ENCODE data around the gene SKP2.
"Not testable (repeated sequence)": the region's sequence is repeated elsewhere in the genome, so short reads cannot be mapped to it uniquely, and the experiment has no call there.

The SKP2 gene

DNA sequence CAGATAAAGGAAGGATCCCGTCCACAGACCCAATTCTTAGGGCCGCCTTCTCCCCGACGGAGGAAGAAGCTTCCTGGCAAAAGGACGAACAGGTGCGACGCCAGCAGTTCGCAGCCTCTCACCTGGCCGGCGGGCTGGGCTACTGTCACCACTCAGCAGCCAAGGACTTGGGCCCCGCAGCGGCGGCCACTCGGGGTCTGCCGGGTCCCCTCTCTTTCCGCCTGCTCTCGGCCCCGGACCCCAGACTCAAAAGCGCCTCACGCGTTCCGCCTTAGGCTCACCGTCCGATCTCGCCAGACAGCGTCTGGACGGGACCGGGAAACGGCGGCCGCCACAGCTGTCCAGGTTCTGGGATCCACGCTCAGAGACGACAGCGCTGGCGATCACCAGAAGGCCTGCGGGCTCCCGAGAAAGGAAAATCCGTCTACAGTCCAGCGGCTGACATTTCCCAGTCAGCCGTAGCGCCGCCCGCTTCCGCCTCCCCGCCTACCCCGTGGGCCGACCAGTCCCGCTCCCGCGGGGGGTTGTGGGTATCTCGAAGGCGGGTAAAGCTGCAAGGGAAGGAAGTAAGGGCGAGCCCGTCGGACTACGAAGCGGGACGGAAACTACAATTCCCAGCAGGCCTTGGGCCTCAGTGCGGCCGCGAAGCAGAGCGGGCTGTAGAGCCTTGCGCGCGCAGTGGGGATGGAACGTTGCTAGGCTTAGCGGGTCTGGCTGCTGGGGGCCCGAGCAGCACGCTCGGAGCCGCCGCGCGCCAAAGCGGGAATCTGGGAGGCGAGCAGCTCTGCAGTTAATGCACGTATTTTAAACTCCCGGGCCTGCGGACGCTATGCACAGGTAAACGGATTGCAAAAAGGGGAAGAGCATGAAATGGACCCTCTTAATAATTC lies at the start of gene SKP2, which contains the start of gene LMBRD2:
TSS of gene SKP2 (plus strand) at position 678 of the 890 bp plus-strand sequence. CDS start at position 830, 152 bp downstream.
TSS of gene LMBRD2 (minus strand) at position 454 of the 890 bp plus-strand sequence. CDS start 8,538 bp downstream, outside the sequence.
- DNase-seq = peak; percentile 100

DNA sequence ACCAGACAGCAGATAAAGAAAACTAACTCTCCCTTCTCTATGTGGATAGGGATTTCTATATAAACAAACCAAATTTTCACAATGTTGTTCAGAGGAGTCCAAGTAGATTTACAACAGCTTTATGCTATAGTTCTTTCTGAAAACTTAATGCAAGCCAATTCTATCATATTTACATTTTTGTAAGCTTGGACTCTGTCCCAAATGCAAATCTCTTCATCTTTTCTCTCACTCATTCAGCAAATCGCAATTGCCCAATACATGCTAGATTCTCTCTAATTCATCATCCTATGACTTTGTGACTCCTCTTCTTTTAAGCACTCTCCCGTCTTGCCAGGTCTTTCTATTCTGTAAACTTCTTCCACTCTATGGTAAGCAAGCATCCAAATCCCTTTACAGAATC lies 46.1 kb upstream of the SKP2 start:
- DNase-seq = no peak

DNA sequence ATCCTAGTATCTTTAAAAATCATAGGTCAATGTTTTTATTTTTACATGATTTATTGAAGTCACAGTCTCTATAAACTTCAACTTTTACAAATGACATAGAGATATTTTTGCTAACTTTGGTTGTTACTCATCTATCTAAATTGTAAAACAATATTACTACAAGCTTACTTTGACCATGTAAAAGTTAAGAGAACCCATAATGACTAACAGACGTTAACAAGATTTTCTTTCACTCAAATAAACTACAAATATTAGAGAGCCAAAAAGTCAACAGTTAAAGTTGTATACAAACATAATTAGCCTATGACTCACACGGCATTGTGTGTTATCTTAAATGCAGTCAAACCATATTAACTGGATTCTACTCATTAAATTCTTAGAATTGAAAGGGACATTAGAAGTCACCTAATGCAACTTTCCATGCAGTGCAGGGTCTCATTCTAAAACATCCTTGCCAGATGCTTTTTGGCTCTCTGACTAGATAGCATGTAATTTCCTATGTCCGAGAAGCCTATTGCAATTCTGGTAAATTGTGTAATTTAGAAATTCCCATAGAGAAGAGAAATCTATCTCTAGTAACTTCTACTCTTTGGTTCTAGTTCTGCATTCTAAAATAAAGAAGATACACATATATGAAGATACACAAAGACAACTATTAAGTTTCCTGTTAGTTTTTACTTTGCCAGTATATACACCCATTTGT lies 43.0 kb upstream of the SKP2 start:
- DNase-seq = no peak

DNA sequence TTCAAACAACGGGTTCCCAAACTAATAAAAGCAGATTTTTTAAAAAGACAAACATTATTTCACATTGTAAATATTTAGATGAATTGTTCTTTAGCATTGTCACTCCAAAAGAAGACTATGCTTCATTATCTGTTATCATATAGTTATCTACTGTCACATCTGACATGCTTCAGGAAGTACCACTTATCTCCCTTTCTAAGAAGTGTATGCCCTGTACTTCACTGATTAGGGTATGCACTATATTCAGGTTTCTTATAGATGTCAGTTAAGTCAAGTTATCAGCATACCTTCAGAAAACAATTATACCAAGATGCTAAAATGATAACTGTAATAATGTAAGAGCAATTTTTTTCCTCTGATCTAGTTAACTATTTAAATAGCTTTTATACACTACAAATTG lies 40.7 kb upstream of the SKP2 start:
- DNase-seq = no peak

DNA sequence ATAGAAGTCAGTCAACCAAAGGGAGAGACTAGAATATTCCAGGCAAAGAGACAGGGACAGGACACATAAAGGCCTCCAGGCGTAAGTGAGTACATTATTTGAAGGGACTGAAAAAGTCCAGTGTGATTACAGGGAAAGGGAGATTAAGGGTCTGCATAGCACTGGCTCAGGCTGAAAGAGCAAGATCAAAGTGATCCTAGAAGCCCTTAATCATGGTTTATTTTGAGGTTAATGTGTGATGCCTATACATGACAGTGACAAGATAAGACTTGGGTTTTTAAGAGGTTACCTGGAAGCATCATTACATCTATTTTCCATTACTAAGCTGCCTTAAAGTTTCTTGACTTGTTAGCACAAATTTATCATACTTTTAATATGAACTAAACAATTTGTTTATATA lies 26.0 kb upstream of the SKP2 start:
- no peak for DNase-seq

DNA sequence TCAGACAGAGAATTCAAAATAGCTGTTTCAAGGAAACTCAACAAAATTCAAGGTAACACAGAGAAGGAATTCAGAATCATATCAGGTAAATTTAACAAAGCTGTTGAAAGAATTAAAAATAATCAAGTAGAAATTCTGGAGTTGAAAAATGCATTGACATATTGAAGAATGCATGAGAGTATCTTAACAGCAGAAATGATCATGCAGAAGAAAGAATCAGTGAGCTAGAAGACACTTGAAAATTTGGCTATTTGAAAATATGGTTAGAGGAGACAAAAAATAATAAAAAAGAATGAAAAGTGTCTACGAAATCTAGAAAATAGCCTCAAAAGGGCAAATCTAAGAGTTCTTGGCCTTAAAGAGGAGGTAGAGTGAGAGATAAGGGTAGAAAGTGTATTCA lies 23.1 kb upstream of the SKP2 start:
- no peak for DNase-seq

DNA sequence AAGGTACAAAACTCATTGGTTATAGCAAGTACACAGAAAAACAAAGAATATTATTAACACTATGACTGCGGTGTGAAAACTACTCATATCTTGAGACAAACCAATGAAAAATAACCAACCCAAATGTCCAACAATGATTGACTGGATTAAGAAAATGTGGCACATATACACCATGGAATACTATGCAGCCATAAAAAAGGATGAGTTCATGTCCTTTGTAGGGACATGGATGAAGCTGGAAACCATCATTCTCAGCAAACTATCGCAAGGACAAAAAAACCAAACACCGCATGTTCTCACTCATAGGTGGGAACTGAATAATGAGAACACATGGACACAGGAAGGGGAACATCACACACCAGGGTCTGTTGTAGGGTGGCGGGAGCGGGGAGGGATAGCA lies 22.2 kb upstream of the SKP2 start:
- DNase-seq = not testable (repeated sequence)

DNA sequence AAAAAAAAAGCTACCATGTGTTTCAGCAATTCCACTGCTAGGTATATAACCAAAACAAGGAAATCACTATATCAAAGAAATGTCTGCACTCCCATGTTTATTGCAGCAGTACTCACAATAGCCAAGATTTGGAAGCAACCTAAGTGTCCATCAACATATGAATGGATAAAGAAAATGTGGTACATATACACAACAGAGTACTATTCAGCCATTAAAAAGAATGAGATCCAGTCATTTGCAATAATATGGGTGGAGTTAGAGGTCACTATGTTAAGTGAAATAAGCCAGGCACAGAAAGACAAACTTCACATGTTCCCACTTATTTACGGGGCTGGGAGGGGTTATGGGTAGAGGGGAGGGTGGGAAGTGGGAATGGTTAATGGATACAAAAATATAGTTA lies 18.9 kb upstream of the SKP2 start:
- DNase-seq = not testable (repeated sequence)

DNA sequence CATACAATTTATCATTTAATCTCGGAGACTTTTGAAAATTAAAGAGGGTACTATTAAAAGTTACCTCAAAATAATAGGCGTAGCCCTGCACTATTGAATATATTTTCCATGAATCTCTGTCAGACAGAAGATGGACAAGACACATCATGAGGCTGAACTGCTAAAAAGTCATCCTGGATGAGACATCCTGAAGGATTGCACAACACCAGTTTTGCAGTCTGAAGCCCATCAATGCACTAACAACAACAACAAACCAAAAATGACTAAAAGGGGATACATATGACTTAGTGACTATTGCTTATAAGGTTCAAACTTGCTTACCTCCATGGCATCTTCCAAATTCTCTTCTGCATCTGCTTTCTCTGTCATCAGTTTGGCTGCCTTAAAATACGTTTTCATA lies 15.9 kb upstream of the SKP2 start:
- no peak for DNase-seq

DNA sequence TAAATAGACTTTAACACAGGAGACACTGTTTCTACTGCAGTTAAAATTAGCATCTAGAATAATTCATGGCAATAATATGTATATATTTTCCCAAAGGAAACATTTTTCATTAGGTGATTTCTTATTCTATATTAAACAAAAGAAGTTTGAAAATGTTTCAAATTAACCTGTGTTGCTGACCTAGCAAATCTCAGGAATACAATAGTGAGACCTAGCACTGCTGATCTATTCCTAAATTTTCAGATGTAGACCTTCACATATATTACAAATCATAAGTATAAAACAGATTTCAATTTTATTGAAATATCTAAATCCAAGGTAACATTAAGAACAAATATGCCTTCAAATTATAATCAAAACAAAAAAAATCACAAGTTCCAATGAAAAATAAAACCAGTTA lies 15.3 kb upstream of the SKP2 start:
- no peak for DNase-seq

DNA sequence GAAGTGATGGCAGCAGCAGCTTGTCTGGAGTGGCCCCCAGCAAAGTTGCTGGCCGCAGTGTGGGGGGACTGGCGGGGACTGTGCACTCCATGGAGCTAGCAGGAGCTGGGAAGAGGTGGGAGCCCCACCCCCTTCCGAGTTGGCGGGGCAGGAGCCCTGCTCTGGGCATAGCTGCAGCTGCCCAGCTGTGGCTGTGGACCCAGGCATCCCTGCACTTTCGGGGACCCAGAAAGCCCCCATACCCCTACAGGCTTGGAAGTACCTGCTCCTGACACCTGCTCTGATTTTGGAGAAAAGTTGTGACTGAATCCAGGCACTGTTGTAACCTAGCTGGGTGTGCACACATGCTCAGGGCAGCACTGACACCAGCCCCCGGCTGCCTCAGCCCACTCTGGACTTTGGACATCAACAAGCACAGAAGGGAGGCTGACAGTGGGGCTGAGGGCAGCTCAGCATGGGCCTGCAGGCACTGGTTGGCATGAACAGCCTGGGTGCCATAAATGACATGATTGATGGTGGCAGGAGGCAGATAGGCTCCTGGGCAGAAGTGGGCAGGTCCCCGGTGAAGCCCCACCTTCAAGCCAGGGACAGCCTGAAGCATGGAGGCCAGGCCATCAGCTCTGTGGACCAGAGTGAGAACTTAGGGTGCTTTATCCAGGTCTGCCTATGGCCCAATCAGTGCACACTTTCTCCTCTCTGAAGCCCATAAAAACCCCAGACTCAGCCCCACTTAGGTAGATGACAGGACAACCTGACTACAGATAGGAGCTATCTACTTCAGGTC lies 12.8 kb upstream of the SKP2 start:
- no peak for DNase-seq

DNA sequence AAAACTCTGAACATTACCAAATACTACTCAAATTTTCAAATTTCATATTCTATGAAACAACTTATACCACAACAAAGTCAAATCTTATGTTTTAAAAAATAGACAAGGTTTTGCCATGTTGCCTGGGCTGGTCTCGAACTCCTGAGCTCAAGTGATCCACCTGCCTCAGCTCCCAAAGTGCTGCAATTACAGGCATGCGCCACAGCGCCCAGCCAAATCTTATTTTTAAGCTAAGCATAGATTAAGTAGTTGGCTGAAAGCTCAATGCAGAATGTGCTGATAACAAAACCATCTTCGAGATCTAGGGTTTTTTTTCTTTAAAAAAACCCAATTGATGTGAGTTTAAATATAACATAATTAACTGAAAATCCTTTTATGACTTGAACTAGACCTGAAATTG lies 6.6 kb upstream of the SKP2 start:
- no peak for DNase-seq

DNA sequence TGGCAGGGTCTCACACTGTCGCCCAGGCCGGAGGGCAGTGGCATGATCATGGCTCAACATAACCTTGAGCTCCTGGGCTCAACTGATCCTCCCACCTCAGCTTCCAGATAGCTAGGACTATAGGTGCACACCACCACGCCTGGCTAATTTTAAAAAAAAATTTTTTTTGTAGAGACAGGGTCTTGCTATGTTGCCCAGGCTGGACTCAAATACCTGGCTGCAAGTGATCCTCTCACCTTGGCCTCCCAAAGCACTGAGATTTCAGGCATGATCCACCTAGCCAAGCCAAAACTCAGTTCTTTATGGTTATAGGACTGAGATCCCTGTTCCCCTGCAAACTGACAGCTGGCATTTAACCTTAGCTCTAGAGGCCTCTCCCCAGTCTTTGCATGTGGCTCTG lies 5.5 kb upstream of the SKP2 start:
- no peak for DNase-seq

DNA sequence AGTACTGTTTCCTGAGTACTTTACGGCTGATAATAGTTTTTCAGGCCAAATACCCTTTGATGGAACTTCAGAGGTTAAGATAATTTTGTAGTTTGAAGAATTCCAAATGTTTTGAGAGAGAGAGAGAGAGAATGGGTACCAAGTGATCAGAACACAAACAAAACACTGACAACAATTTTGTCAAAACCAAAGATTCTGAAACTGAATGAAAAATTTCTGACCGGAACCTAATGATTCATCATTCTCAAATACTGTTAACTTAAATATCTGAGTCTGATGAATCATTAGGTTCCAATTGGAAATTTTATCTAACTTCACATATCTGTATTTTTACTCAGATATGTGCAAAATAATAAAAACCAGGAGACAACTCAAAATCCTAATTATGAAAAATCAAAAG lies 4.2 kb upstream of the SKP2 start:
- no peak for DNase-seq

DNA sequence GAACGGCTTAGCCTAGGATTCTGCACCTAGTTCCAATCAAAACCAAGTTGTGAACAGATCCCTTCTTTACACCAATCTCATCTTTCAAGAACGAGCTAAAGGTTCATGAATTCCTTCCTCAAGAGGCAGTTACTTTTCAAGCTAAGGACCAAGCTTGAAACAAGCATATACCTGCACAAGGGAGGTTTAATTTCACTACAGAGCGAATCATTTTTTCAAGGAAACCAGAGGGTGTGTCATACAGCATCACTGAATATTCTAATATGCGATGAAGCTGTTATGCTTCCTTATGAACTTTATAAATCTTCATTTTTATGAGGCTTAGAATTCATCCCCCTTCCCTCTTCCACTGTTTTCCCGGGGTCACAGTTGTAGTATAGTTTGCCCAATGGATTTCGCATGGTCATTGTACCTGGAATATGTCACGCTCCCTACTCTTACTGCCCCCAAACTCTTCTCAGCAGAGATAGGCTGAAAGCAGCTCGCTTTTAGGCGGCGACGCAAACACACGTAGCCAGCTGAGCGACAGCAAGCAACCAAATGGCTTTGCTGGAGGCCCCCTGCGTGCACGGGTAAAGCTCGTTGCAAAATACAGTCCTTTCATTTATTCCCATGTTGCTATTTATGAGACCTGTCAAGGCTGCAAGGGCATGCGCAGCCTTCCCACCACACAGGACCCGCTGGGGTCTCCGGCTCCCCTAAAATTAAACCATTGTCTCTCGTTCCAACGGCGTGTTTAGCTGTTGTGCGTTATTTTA lies 1.1 kb upstream of the SKP2 start:
- DNase-seq = peak; percentile 85 to 94

DNA sequence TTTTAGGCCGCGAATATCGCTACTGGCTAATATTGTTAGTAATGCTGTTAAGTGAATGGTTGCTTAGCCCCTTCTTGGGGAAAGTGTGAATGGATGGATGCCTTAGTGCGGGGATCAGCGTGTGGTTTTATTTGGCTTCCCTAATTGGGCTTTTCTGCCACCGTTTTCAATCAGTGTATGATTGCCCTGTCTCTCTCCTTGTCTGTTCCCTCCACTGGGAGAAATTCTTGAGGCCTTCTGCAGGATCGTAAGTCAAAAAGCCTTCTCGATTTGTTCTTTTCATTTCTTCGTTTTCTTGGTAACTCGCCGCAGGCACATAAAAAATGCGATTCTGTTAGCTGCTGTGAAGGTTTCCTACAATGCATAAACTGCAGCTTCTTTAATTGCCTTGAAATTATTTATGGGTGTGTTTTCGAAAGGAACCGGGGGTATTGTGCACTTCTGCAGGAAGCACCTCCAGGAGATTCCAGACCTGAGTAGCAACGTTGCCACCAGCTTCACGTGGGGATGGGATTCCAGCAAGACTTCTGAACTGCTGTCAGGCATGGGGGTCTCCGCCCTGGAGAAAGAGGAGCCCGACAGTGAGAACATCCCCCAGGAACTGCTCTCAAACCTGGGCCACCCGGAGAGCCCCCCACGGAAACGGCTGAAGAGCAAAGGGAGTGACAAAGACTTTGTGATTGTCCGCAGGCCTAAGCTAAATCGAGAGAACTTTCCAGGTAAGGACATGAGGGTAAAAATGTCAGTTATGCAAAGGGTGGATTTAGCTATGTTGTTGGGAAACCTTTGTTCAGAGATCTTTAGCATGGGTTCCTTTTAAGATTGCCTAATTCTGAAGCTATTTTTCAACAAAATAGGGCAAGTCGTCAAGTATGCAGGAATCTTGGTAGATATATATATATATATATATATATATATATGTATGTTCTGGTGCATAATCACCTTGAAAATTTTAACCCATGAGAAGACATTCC lies 700 bp downstream of the SKP2 start:
- peak; percentile 47 to 63 for DNase-seq

DNA sequence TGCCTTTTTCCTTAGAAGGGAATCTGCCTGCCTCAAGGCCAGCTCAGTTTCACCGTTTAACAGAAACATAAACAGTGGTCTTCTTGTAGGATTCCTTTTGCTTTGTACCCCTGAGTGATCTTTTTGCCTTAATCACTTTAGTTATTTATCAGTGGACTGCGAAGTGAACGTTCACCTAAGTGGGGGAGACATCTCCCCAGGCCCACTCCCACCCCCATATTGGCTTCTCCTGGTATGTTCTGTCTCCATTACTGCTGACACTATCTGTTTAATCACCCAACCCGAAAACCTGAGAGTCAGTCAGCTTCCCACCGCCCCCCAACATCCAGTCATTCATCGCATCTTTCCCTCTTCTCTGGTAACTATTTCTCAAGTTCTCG lies 1.4 kb downstream of the SKP2 start:
- DNase-seq = no peak

DNA sequence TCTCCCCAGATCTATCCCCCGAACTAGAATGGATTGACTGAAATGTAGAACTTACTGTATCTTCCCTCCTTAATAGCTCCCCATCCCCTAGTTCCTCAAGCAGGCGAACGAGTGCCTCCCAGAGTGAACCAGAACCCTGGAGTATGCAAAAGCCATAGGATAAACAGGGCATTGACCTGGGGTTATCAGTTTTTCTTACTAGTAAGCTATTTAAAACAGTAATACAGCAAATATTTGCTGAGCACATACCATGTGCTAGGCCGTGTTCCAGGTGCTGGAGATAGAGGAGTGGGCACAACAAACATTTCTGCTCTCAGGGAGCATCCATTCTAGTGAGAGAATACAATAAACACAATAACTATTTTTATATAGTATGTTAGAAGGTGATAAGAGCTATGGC lies 1.8 kb downstream of the SKP2 start:
- no peak for DNase-seq

DNA sequence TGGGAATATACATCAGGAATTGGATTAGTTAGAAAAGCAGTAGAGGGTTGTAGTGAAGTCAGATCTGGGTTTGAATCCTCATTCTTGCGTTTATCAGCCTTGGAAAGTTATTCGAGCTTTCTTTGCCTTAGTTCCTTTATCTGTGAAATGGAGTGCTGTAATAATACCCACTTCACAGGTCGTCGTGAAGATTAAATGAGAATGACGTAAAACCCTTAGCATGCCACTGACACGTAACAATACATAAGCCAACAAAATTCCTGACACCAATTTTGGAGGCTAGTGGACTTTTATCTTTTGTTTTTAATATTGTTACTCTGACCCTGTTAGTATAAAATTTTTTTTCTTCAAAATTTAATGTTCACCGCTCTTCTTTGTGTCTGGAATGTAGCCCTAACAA lies 3.4 kb downstream of the SKP2 start:
- no peak for DNase-seq

DNA sequence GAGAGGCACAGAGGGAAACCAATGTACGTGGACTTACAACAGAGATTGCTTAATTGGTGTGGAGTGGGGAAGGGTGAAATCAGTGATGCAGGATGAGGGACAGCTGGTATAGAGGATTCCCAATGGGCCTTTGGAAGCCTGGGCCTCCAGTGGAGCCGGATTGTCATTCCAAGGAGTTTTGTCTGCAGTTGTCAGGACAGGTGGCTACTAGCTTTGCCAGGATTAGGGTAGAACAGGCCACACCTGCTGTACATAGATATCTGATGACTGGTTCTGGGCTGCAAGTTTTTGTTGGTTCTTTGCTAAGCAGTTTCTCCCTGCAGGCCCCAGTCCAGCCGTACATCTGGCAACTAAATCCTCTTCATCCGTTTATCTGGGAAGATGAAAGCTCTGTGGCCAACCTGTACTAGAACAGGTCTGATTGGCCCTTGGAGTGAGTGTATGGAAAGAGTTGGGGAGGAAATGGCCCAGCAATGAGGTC lies 4.2 kb downstream of the SKP2 start:
- DNase-seq = no peak

DNA sequence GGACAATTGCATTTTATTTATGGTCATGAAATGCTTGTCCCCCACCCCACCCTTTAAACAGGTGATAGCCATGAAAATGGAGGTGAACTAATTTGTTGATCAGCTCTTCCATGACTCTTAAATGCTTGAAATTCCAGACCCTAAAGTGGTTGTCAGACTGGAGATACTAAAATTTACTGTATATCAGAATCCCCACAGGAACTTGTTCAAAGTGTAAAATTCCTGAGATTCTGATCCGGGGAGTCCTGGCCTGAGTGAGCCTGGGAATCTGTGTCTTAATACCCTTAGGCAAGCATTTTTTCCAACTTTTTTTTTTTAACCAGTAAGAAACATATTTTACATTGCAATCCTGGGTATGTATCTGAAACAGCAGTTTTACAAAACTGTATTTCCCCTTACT lies 4.7 kb downstream of the SKP2 start:
- DNase-seq = no peak
